ENCODE measurements around the gene GALNT6.

GRCh38 chr12:51397670-51398069 lies 6.5 kb upstream of the GALNT6 start:
- TF ChIP-seq CTCF (IDR thresholded peaks at IDR 0.05) (no peak), POLR2A (IDR thresholded peaks at IDR 0.05) (no peak)

Data from heart left ventricle (tissue), 13 donors.